Immature natural killer cell (primary cell): ENCODE measurements around the gene DLGAP3. TPM values are rescaled to one million over a fixed set of nuclear protein-coding genes. Genes with fewer than 3 reads are reported as not detected.

ENCODE experiments used
- DNase-seq, 3 donors: peaks; one replicate each; pipeline ENCODE4 v3.0.0; 2022; ENCODE audit warnings: mixed read lengths in 1 of 3
- H3K27ac Mint-ChIP-seq, 6 donors: one replicate each; pipeline ENCODE4 v1.8.0; 2020; ENCODE audit warnings: mixed read lengths in 6 of 6, mild to moderate bottlenecking in 5 of 6, inconsistent platforms in 4 of 6, moderate library complexity in 3 of 6
- H3K27me3 Mint-ChIP-seq, 3 donors: one replicate each; pipeline ENCODE4 v1.8.0; 2020 to 2021; ENCODE audit warnings: low read depth in 3 of 3, mild to moderate bottlenecking in 3 of 3, mixed read lengths in 3 of 3, moderate library complexity in 3 of 3, inconsistent platforms in 1 of 3
- H3K36me3 Mint-ChIP-seq, 3 donors: one replicate each; pipeline ENCODE4 v1.8.0; 2020; ENCODE audit warnings: mixed read lengths in 3 of 3, inconsistent platforms in 2 of 3, mild to moderate bottlenecking in 2 of 3
- H3K4me1 Mint-ChIP-seq, 2 donors: one replicate each; pipeline ENCODE4 v1.8.0; 2020; ENCODE audit warnings: inconsistent platforms in 2 of 2, mild to moderate bottlenecking in 2 of 2, mixed read lengths in 2 of 2, moderate library complexity in 1 of 2
- H3K4me3 Mint-ChIP-seq, 5 donors: one replicate each; pipeline ENCODE4 v1.8.0; 2020; ENCODE audit warnings: mild to moderate bottlenecking in 5 of 5, mixed read lengths in 5 of 5, inconsistent platforms in 3 of 5, moderate library complexity in 3 of 5
- H3K9me3 Mint-ChIP-seq, 6 donors: one replicate each; pipeline ENCODE4 v1.8.0; 2020; ENCODE audit warnings: mild to moderate bottlenecking in 6 of 6, mixed read lengths in 6 of 6, inconsistent platforms in 4 of 6, moderate library complexity in 3 of 6
- polyA plus RNA-seq, 3 donors: library from polyadenylated mRNA; unstranded; fragments of 300-500 nt; fragmentation: Illumina TruSeq; gene quantifications; one replicate each; pipeline ENCODE4 v1.2.3, GENCODE V29; 2021

DLGAP3 gene
- polyA plus RNA-seq, 3 donors from 2014 or later = 0.10 TPM; not detected in 2

DNA sequence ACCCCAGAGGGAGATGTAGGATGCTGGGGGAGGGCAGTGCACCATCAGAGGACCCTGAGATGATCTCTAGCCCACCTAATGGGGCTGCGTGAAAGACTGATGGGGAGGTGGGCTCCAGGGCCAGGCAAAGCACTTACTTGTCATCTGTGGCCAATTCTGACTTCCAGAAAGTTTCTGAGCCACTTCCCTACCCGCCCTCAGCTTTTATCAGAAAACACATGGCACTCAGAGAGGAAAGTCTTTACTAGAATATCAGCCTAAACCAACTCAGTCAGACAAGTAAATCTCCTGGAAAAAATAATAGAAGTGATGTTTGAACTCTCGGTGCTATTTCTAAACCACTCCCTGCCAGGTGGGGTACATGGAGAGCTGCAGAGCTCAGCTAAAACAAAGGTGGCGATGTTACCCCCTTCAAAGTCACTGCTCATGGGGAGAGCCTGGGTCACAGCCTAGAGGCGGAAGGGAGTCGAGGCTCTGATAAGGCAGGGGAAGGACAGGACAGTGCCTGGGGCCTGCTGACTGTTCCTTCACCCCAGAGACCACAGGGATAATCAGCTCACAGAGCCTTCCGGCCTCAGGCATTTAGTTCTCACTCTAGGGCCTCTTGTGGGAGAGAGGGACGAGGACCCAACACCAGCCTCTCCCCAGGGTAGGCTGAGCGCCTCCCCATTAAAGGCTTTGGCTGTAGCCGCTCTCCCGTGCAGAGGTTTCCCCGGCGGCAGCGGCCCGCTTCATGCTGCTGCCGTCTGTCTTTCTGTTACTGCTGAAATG lies 84.1 kb downstream of the DLGAP3 start:
- Mint-ChIP-seq H3K4me1 (peaks cover 30 to 34% of the 10 kb centered on the region in 2 donors), H3K36me3 (peaks cover 3% of the 10 kb centered on the region in 3 donors), H3K27me3 (peaks cover 0 to 3% (median 0%) of the 10 kb centered on the region in 3 donors), H3K4me3 (no peak overlapping the region), H3K27ac (peak overlapping the region in 1 of 6 donors; percentile 8), H3K9me3 (no peaks in the 10 kb centered on the region)
- DNase-seq = no peak

DNA sequence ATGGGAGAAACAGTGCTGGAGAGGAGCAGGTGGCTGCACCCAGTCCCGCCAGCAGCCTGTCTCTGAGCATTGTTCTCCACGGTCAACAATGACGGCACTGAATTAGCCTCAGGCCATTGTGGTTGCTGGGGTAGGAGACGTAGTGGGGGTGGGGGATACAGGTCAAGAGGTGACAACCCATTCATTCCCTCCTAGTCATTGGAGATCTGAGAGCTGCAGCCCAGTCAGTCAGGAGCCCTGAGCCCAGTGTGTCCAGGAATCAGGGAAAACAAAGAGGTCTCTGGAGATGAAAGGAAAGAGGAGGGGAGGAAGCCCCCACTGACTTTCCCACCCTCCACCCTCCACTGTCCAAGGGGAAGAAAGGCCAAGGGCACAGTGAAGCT lies 85.2 kb downstream of the DLGAP3 start:
- Mint-ChIP-seq H3K27ac (no peak overlapping the region), H3K27me3 (peaks cover 0 to 5% (median 0%) of the 10 kb centered on the region in 3 donors)

GRCh38 chr1:34843392-34844251 lies 85.8 kb downstream of the DLGAP3 start:
- Mint-ChIP-seq H3K27me3 (peaks cover 0 to 5% (median 1%) of the 10 kb centered on the region in 3 donors), H3K4me3 (peak overlapping the region; percentile 18 to 51 (median 23)), H3K36me3 (peaks cover 0 to 3% (median 2%) of the 10 kb centered on the region in 3 donors)

More for the DNA sequence above, 85.2 kb downstream of the DLGAP3 start:
- Mint-ChIP-seq H3K36me3 (peaks cover 2 to 3% (median 3%) of the 10 kb centered on the region in 3 donors), H3K4me1 (peaks cover 28 to 32% of the 10 kb centered on the region in 2 donors), H3K4me3 (no peak overlapping the region), H3K9me3 (no peaks in the 10 kb centered on the region)
- no peak for DNase-seq

DNA sequence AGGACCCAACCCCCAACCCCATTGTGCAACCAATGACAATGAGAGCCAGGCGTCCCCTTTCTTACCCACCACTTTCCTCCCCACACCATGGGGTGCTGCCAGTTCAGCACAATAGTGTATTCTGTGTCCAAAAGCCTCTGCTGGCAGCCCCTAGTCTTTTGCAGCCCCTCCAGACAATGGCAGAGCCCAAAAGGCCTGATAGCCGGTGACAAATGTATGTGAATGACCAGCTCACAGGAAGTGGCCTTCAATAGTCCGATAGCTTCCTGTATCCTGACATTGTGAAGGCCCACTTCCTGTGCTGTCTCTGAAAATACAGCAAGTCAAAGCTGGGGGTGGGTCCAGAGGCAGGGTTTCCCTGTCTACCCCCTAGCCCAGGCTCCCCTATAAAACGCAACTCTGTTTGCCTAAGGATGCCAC lies 86.5 kb downstream of the DLGAP3 start:
- peaks cover 0 to 1% (median 0%) of the 10 kb centered on the region in 6 donors for H3K9me3 Mint-ChIP-seq
- H3K4me3 Mint-ChIP-seq = peak overlapping the region; percentile 20 to 50 (median 34)
- no peak for DNase-seq
- no peaks in the 10 kb centered on the region for H3K36me3 Mint-ChIP-seq
- H3K4me1 Mint-ChIP-seq = peaks cover 27 to 29% of the 10 kb centered on the region in 2 donors
- H3K27me3 Mint-ChIP-seq = peaks cover 0 to 5% (median 1%) of the 10 kb centered on the region in 3 donors
- H3K27ac Mint-ChIP-seq = peak overlapping the region; percentile 1 to 75 (median 48)

More at GRCh38 chr1:34843392-34844251, 85.8 kb downstream of the DLGAP3 start:
- Mint-ChIP-seq H3K9me3 (peaks cover 0 to 1% (median 0%) of the 10 kb centered on the region in 6 donors), H3K4me1 (peaks cover 27 to 29% of the 10 kb centered on the region in 2 donors), H3K27ac (peak overlapping the region; percentile 1 to 75 (median 48))
- no peak for DNase-seq

- H3K4me3 Mint-ChIP-seq = no peak overlapping the region
- H3K4me1 Mint-ChIP-seq = peaks cover 26 to 29% of the 10 kb centered on the region in 2 donors
- peak overlapping the region in 1 of 6 donors; percentile 22 for H3K27ac Mint-ChIP-seq
These were observed 87.4 kb downstream of the DLGAP3 start for GRCh38 chr1:34842073-34842472.

GRCh38 chr1:34840426-34840825 lies 89.0 kb downstream of the DLGAP3 start:
- Mint-ChIP-seq H3K27ac (no peak overlapping the region), H3K4me3 (no peak overlapping the region), H3K4me1 (peaks cover 26 to 29% of the 10 kb centered on the region in 2 donors), H3K9me3 (peaks cover 0 to 1% (median 0%) of the 10 kb centered on the region in 6 donors), H3K36me3 (no peaks in the 10 kb centered on the region), H3K27me3 (peaks cover 0 to 5% (median 1%) of the 10 kb centered on the region in 3 donors)
- no peak for DNase-seq

More at GRCh38 chr1:34842073-34842472, 87.4 kb downstream of the DLGAP3 start:
- DNase-seq = no peak
- Mint-ChIP-seq H3K27me3 (peaks cover 0 to 5% (median 1%) of the 10 kb centered on the region in 3 donors), H3K36me3 (no peaks in the 10 kb centered on the region), H3K9me3 (peaks cover 0 to 1% (median 0%) of the 10 kb centered on the region in 6 donors)

- H3K4me3 Mint-ChIP-seq = no peak overlapping the region
- no peak overlapping the region for H3K27ac Mint-ChIP-seq
- H3K4me1 Mint-ChIP-seq = peaks cover 26 to 29% of the 10 kb centered on the region in 2 donors
- no peak for DNase-seq
- H3K36me3 Mint-ChIP-seq = no peaks in the 10 kb centered on the region
- peaks cover 0 to 1% (median 0%) of the 10 kb centered on the region in 6 donors for H3K9me3 Mint-ChIP-seq
- H3K27me3 Mint-ChIP-seq = peaks cover 0 to 5% (median 1%) of the 10 kb centered on the region in 3 donors
These were observed 89.7 kb downstream of the DLGAP3 start for GRCh38 chr1:34839526-34840305.

DNA sequence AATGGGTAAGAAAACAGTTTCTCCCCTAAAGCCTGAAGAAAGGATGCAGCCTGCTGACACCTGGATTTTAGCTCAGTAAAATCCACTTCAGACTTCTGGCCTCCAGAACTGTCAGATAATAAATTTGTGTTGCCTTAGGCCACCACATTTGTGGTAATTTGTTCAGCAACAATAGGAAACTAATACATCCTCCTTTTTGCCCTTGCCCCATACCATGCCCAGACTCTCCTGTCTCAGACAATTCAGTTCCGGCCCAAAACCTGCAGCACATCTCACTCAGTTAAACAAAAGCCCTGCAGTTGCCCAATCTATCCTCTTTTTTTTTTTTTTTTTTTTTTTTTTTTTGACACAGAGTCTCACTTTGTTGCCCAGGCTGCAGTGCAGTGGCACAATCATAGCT lies 95.7 kb downstream of the DLGAP3 start:
- Mint-ChIP-seq H3K36me3 (peaks cover 3 to 10% (median 5%) of the 10 kb centered on the region in 3 donors), H3K4me1 (peaks cover 0 to 1% of the 10 kb centered on the region in 2 donors), H3K27me3 (no peaks in the 10 kb centered on the region), H3K4me3 (no peak overlapping the region), H3K27ac (no peak overlapping the region), H3K9me3 (no peaks in the 10 kb centered on the region)
- no peak for DNase-seq

DNA sequence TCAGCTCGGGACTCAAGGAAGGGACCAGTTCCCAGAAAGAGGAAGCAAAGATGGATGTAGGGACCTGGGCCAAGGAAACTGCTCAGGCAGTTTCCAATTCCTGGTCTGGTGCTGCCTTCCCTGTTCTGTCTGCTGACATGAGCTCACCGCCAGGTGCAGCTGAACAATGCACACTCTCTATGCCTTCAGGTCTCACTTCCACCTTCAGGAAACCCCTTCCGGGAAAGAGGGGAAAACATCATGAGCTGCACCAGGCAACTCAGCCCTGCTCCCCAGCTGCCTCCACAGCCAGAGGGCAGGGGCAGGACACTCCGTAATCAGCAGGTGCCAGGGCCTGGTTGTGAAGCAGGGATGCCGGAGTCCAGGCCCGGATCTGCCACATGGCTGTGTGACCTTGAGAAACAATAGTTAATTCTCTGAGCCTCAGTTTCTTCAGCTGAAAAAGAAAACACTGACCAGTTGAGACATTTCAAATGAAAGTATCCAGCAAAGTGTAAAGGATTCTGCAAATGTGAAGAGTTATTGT lies 97.7 kb downstream of the DLGAP3 start:
- no peak overlapping the region for H3K27ac Mint-ChIP-seq
- no peak for DNase-seq
- H3K27me3 Mint-ChIP-seq = no peaks in the 10 kb centered on the region
- no peak overlapping the region for H3K4me3 Mint-ChIP-seq
- peaks cover 0 to 1% of the 10 kb centered on the region in 2 donors for H3K4me1 Mint-ChIP-seq
- H3K36me3 Mint-ChIP-seq = peaks cover 3 to 10% (median 5%) of the 10 kb centered on the region in 3 donors
- no peaks in the 10 kb centered on the region for H3K9me3 Mint-ChIP-seq

GRCh38 chr1:34829250-34829649 lies 100.2 kb downstream of the DLGAP3 start:
- Mint-ChIP-seq H3K27ac (no peak overlapping the region), H3K4me3 (no peak overlapping the region), H3K36me3 (peaks cover 3 to 10% (median 5%) of the 10 kb centered on the region in 3 donors), H3K4me1 (peaks cover 0 to 1% of the 10 kb centered on the region in 2 donors), H3K27me3 (no peaks in the 10 kb centered on the region), H3K9me3 (no peaks in the 10 kb centered on the region)
- DNase-seq = no peak

- peaks cover 0 to 1% of the 10 kb centered on the region in 2 donors for H3K4me1 Mint-ChIP-seq
- DNase-seq = no peak
- H3K36me3 Mint-ChIP-seq = peaks cover 3 to 10% (median 8%) of the 10 kb centered on the region in 3 donors
- no peaks in the 10 kb centered on the region for H3K27me3 Mint-ChIP-seq
- no peak overlapping the region for H3K4me3 Mint-ChIP-seq
- H3K9me3 Mint-ChIP-seq = no peaks in the 10 kb centered on the region
- H3K27ac Mint-ChIP-seq = no peak overlapping the region
These were observed 100.8 kb downstream of the DLGAP3 start for GRCh38 chr1:34828611-34829010.

DNA sequence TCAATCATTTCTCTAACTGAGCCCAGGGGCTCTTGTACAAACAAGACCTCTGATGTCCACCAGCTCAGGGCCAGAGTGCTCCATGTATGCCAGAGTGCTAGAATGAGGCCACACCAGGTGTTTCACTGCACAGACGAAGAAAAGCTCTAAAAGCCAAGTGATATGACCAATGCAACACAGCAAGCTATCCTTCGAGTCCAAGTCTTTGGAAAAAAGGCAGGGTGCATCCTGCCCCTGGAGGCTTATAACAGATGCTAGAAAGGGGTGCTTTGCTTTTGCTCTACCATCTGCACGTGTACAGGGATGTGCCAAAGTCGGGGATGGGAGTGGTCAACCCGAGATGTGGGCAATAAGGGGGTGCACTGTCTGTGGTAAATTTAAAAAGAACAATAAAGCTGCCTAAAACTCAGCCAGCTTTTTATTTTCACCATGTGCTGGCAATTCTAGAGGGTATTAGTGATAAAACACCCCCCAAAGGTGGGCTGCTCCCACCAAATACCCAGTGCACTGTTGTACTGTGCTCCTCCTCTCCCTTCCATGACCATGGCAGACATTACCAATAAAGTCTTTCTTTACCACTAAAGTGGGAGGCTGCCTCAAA lies 102.0 kb downstream of the DLGAP3 start:
- H3K9me3 Mint-ChIP-seq = no peaks in the 10 kb centered on the region
- no peak for DNase-seq
- peaks cover 3 to 8% (median 4%) of the 10 kb centered on the region in 3 donors for H3K36me3 Mint-ChIP-seq
- no peak overlapping the region for H3K4me3 Mint-ChIP-seq
- H3K4me1 Mint-ChIP-seq = peaks cover 0 to 1% of the 10 kb centered on the region in 2 donors
- H3K27me3 Mint-ChIP-seq = no peaks in the 10 kb centered on the region
- no peak overlapping the region for H3K27ac Mint-ChIP-seq
